ENCODE results near the gene PDE2A.

The PDE2A gene

GRCh38 chr11:72682858-72683243 lies 8.6 kb upstream of the PDE2A start:
- no peak for DNase-seq

- no peak for DNase-seq
These were observed 8.1 kb upstream of the PDE2A start for GRCh38 chr11:72682238-72682857.

GRCh38 chr11:72681226-72682153 lies 7.3 kb upstream of the PDE2A start:
- no peak for DNase-seq

GRCh38 chr11:72680624-72681158 lies 6.5 kb upstream of the PDE2A start:
- no peak for DNase-seq

- no peak for DNase-seq
These were observed 5.6 kb upstream of the PDE2A start for GRCh38 chr11:72679869-72680268.

- no peak for DNase-seq
These were observed 4.3 kb upstream of the PDE2A start for GRCh38 chr11:72678524-72678923.

- DNase-seq, result peak; percentile 47
These were observed 2.7 kb upstream of the PDE2A start for GRCh38 chr11:72676861-72677341.

GRCh38 chr11:72675221-72675620 lies 999 bp upstream of the PDE2A start:
- no peak for DNase-seq

GRCh38 chr11:72673284-72673942 lies 809 bp downstream of the PDE2A start:
- DNase-seq, result no peak

- no peak for DNase-seq
These were observed 1.5 kb downstream of the PDE2A start for GRCh38 chr11:72672597-72673238.

- DNase-seq, result no peak
These were observed 2.8 kb downstream of the PDE2A start for GRCh38 chr11:72671152-72672099.

GRCh38 chr11:72670041-72670440 lies 4.2 kb downstream of the PDE2A start:
- DNase-seq, result no peak

GRCh38 chr11:72669527-72669926 lies 4.7 kb downstream of the PDE2A start:
- DNase-seq, result no peak

- DNase-seq, result no peak
These were observed 5.4 kb downstream of the PDE2A start for GRCh38 chr11:72668629-72669347.

GRCh38 chr11:72665911-72666472 lies 8.2 kb downstream of the PDE2A start:
- DNase-seq, result no peak

- DNase-seq, result no peak
These were observed 12.2 kb downstream of the PDE2A start for GRCh38 chr11:72662036-72662435.

GRCh38 chr11:72661486-72661885 lies 12.7 kb downstream of the PDE2A start:
- DNase-seq, result no peak

- no peak for DNase-seq
These were observed 15.1 kb downstream of the PDE2A start for GRCh38 chr11:72658989-72659640.

- DNase-seq, result no peak
These were observed 16.7 kb downstream of the PDE2A start for GRCh38 chr11:72657411-72658100.
